IPS-20b (cell line): ENCODE results near the gene VPS13D.
"Not testable (repeated sequence)": the region's sequence is repeated elsewhere in the genome, so short reads cannot be mapped to it uniquely, and the experiment has no call there.

Experiments
- H3K27ac ChIP-seq: one replicate; pipeline ENCODE4 v1.5.1; 2013; ENCODE audit warnings: low read length
- H3K27me3 ChIP-seq: 2 replicates; pipeline ENCODE4 v1.6.1; 2013; ENCODE audit warnings: mild to moderate bottlenecking, low read length, inconsistent platforms; ENCODE audit not compliant: insufficient read depth
- H3K36me3 ChIP-seq: 2 replicates; pipeline ENCODE4 v1.6.1; 2013; ENCODE audit warnings: low read depth, mild to moderate bottlenecking, inconsistent platforms, low read length, moderate library complexity; ENCODE audit not compliant: insufficient read depth
- H3K4me1 ChIP-seq: 2 replicates; pipeline ENCODE4 v1.6.1; 2013; ENCODE audit warnings: mild to moderate bottlenecking, control low read depth, inconsistent platforms, low read length, moderate library complexity; ENCODE audit not compliant: insufficient read depth
- H3K4me3 ChIP-seq: 2 replicates; pipeline ENCODE4 v1.5.1; 2013; ENCODE audit warnings: mild to moderate bottlenecking, low read length, inconsistent platforms
- H3K9ac ChIP-seq: 2 replicates; pipeline ENCODE4 v1.6.1; 2013; ENCODE audit warnings: low read depth, mild to moderate bottlenecking, inconsistent platforms, low read length, moderate library complexity
- H3K9me3 ChIP-seq: 2 replicates; pipeline ENCODE4 v1.6.1; 2013; ENCODE audit warnings: mild to moderate bottlenecking, low read depth, low read length, inconsistent platforms; ENCODE audit not compliant: insufficient read depth

The VPS13D gene

DNA sequence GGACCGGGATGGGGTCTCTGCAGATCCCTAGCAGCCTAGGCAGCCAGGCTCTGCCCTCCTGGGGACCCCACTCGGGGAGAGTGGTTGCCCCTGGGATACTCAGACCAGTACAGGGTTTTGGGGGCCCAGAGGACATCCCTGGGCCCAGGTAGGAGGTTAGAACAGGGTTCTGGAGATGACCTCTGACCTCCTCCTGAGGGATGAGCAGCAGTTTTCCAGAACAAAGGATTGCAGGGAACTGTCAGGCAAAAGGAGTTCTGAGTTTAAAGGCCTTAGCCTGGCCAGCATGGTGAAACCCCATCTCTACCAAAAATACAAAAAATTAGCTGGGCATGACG is 20.4 kb upstream of the VPS13D start:
- no peak overlapping the region for H3K4me3 ChIP-seq
- no peak overlapping the region for H3K9ac ChIP-seq
- no peaks in the 10 kb centered on the region for H3K9me3 ChIP-seq
- H3K27ac ChIP-seq = no peak overlapping the region
- no peaks in the 10 kb centered on the region for H3K4me1 ChIP-seq
- H3K27me3 ChIP-seq = no peaks in the 10 kb centered on the region
- H3K36me3 ChIP-seq = no peaks in the 10 kb centered on the region

DNA sequence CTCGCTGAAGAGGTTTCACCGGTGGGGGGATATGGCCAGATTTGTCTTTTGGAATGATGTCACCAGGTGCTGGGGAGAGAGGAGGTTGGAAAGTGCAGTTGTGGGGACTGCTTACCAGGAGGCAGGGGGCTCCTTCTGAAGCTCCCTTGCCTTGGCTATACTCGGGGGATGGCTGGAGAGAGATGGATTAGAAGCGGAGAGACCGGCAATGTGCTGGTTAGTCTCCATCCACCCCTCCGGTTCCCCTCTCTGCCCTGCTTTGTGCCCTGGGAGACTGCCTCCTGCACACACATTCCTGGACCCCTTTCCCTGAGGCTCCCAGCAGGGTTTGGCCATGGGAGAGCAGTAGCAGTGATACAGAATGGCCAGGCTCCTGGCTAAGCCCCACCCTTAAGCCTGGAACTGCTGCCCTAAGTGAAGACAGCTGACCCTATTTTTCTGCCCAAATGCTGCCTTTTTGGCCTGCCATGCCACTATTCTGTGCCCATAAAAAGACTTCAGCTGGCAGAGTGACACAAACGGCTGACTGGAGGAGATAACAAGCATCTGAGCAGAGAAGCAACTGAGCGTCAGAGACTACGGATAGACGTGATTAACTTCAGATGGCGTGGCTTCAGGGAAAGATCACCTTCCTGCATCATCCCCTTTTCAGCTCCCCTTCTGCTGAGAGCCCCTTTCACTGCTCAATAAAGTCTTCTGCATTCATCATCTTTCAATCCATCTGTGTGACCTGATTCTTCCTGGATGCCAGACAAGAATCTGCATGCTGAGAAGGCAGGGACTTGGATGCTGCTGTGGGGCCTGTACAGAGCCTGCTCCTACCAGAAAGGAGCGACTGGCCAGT is 14.5 kb upstream of the VPS13D start:
- no peak overlapping the region for H3K27ac ChIP-seq
- no peak overlapping the region for H3K4me3 ChIP-seq
- no peaks in the 10 kb centered on the region; the same call in 1 of the 2 replicates for H3K27me3 ChIP-seq
- peaks cover 4% of the 10 kb centered on the region; the same call in 1 of the 2 replicates for H3K9me3 ChIP-seq
- no peak overlapping the region for H3K9ac ChIP-seq
- H3K4me1 ChIP-seq = no peaks in the 10 kb centered on the region
- H3K36me3 ChIP-seq = no peaks in the 10 kb centered on the region

DNA sequence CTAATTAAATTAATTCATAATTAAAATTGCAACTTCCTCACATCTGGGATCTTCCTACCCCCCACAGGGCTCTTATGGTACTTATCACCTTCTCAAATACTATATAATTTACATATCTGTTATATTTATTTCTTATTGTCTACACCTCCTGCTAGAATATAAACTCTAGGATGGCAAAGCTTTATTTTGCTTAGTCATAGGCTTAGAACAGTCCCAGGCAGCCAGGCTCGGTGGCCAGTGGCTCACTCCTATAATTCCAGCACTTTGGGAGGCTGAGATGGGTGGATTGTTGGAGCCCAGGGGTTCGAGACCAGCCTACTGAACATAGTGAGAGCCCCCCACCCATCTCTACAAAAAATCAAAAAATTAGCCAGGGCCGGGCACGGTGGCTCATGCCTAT is 10.0 kb upstream of the VPS13D start:
- H3K9ac ChIP-seq = no peak overlapping the region
- no peak overlapping the region for H3K4me3 ChIP-seq
- H3K36me3 ChIP-seq = no peaks in the 10 kb centered on the region
- no peak overlapping the region for H3K27ac ChIP-seq
- H3K27me3 ChIP-seq = no peaks in the 10 kb centered on the region; the same call in 1 of the 2 replicates
- no peaks in the 10 kb centered on the region for H3K4me1 ChIP-seq
- H3K9me3 ChIP-seq = peaks cover 18% of the 10 kb centered on the region

DNA sequence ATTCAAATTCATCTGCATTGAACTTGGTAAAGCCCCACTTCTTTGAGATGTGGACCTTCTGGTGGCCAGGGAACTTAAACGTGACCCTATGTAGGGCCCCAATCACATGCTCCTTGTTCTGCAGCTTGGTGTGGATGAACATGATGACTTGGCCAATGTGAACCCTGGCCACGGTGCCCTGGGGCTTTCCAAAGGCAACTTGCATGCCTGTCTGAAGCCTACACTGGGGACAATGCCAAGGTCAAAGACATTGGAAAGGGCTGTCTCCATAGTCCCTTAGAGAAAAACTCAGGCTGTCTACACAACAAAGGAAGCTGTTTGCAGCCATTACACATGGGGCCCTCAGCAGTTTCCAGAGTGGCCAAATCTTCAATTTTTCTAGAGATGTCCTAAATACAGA is 8.9 kb upstream of the VPS13D start:
- Histone ChIP-seq H3K27me3 (no peaks in the 10 kb centered on the region), H3K9ac (no peak overlapping the region), H3K4me1 (no peaks in the 10 kb centered on the region), H3K4me3 (no peak overlapping the region), H3K9me3 (peaks cover 13% of the 10 kb centered on the region), H3K36me3 (no peaks in the 10 kb centered on the region), H3K27ac (no peak overlapping the region)

DNA sequence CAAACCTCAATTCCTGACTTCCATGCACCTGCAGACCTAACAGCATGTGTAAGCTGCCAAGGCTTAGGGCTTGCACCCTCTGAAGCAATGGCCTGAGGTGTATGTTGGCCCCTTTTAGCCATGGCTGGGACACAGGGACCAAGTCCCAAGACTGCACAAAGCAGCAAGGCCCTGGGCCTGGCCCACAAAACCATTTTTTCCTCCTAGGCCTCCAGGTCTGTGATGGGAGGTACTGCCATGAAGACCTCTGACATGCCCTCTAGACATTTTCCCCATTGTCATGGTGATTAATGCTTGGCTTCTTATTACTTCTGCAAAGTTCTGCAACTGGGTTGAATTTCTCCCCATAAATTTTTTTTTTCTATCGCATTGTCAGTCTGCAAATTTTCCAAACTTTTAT is 7.1 kb upstream of the VPS13D start:
- H3K4me3 ChIP-seq, H3K4me1 ChIP-seq, H3K27ac ChIP-seq, H3K36me3 ChIP-seq, H3K9ac ChIP-seq, H3K27me3 ChIP-seq: not testable (repeated sequence)
- peaks cover 13% of the 10 kb centered on the region for H3K9me3 ChIP-seq

DNA sequence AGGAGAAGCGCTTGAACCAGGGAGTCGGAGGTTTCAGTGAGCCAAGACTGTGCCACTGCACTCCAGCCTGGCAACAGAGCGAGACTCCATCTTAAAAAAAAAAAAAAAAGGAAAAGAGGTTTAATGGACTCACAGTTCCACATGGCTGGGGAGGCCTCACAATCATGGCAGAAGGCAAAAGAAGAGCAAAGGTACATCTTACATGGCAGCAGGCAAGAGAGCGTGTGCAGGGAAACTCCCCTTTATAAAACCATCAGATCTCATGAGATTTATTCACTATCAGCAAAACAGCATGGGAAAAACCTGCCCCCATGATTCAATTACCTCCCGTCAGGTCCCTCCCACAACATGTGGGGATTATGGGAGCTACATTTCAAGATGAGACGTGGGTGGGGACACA is 5.7 kb upstream of the VPS13D start:
- H3K27me3 ChIP-seq, H3K4me1 ChIP-seq, H3K4me3 ChIP-seq, H3K36me3 ChIP-seq, H3K27ac ChIP-seq, H3K9ac ChIP-seq: not testable (repeated sequence)
- peaks cover 13% of the 10 kb centered on the region for H3K9me3 ChIP-seq

DNA sequence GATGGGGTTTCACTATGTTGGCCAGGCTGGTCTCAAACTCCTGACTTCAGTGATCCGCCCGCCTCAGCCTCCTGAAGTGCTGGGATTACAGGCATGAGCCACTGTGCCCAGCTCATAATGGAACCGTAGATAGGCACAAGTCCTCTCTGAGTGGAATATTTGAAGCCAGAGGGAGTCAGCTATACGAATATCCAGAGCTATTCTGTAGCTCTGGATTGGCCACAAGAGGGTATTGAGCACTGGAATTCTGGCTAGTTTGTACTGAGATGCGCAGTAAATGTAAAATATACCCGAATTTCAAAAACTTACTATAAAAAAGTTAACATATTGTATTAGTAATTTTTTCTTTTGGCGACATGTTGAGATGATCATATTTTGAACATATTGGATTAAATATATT is 851 bp upstream of the VPS13D start:
- no peaks in the 10 kb centered on the region for H3K36me3 ChIP-seq
- H3K27ac ChIP-seq = no peak overlapping the region
- H3K9ac ChIP-seq = no peak overlapping the region
- no peaks in the 10 kb centered on the region for H3K9me3 ChIP-seq
- no peaks in the 10 kb centered on the region for H3K27me3 ChIP-seq
- H3K4me1 ChIP-seq = peaks cover 10% of the 10 kb centered on the region
- H3K4me3 ChIP-seq = no peak overlapping the region

DNA sequence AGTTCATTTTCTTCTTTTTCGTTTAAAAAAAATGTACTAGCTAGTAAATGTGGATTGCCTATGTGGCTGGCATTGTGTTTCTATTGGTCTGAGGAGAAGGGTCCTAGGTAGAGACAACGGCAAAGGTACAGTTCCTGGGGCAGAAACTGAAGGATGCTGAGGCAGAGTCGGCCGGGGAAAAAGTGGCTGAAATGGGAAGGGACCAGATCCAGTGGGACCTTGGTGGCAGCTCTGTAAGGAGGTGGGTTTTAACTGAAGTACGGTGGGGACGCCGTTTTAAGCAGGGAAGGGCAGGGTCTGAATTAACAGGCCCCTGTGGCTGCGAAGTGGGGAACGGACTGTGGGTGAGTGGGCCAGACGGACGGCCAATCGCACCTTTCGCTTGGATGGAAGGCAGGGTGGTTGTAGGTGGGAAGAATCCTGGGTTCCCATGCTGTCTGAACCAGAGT is 420 bp upstream of the VPS13D start:
- peak overlapping the region; percentile 4; the same call in 1 of the 2 replicates for H3K4me3 ChIP-seq
- no peak overlapping the region for H3K9ac ChIP-seq
- H3K27ac ChIP-seq = no peak overlapping the region

DNA sequence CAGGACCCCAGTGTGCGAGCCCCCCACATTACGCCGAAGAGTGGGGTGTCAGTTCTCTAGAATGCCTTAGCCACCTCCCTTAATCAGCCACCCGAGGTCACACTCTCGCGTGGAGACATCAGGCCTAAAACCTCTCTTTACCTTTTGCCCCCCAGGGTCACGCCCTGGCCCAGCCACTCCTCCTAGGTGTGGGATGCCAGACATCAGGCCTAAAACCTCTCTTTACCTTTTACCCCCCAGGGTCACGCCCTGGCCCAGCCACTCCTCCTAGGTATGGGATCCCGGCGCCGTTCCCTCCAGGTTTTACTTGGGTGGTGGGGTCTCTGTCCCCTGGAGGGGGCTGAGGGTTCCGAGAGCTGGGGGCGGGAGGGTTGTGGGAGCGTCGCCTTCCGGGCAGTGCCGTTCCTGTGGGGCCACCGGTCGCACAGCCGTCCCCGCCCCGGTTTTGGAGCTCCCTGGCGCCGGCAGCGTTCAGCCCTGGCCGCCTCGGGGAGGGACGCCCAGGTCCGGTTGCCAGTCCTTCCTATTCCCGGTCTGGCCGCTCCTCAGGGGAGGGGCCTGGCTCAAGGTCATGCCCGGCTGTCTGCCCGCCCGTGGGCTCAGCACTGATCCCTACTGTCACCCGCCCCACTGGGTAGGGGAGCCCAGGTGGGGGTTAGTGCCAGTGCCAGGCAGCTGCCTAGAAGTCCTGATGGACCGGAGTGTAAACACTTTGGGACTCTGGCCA is 882 bp downstream of the VPS13D start:
- Histone ChIP-seq H3K27ac (no peak overlapping the region), H3K4me3 (peak overlapping the region; percentile 91), H3K27me3 (no peaks in the 10 kb centered on the region), H3K36me3 (peaks cover 11% of the 10 kb centered on the region), H3K4me1 (peaks cover 10% of the 10 kb centered on the region), H3K9ac (peak overlapping the region; percentile 72; the same call in 1 of the 2 replicates), H3K9me3 (no peaks in the 10 kb centered on the region)

More for the DNA sequence above, 420 bp upstream of the VPS13D start:
- Histone ChIP-seq H3K27me3 (no peaks in the 10 kb centered on the region), H3K9me3 (no peaks in the 10 kb centered on the region), H3K36me3 (peaks cover 2% of the 10 kb centered on the region; the same call in 1 of the 2 replicates), H3K4me1 (peaks cover 10% of the 10 kb centered on the region)

DNA sequence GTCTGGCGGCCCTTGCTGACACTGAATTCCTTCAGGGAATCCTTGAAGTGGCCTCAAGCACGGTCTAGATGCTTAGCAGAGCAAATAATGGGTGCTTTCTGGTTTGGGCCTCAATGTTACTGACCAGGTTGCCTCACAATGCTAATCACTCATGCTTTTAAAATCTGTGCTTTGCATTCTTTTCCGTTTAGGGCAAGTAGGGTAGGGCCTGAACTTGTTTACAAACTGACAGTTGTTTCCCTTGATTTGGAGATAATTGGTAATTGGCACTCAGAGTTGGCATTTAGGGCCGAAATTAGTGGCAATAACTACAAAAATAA is 1.4 kb downstream of the VPS13D start:
- Histone ChIP-seq H3K4me1 (peaks cover 10% of the 10 kb centered on the region), H3K27ac (no peak overlapping the region), H3K9ac (peak overlapping the region; percentile 72; the same call in 1 of the 2 replicates), H3K27me3 (no peaks in the 10 kb centered on the region), H3K9me3 (no peaks in the 10 kb centered on the region), H3K36me3 (peaks cover 11% of the 10 kb centered on the region), H3K4me3 (peak overlapping the region; percentile 91)

DNA sequence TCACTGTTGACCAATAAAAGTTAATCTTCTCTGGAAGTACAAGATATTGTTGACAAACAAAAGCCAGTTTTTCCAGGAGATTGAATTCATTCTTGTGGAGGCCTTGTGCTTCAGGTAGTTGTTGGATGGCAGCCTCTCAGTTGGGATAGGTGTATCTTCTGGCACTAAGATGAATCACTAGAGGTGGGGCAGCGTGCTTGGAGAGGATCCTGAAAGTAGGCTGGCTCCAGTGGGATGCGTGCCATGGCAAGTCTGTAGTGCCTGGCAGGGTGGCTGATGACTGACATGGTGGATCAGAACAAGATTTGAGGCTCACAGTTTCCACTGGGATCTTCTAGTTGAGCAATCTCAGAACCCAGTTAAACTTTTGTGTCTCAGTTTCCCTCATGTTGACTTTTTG is 2.4 kb downstream of the VPS13D start:
- H3K4me1 ChIP-seq = peaks cover 10% of the 10 kb centered on the region
- no peaks in the 10 kb centered on the region for H3K27me3 ChIP-seq
- H3K9me3 ChIP-seq = no peaks in the 10 kb centered on the region
- H3K9ac ChIP-seq = no peak overlapping the region
- no peak overlapping the region for H3K27ac ChIP-seq
- peaks cover 11% of the 10 kb centered on the region for H3K36me3 ChIP-seq
- H3K4me3 ChIP-seq = no peak overlapping the region

DNA sequence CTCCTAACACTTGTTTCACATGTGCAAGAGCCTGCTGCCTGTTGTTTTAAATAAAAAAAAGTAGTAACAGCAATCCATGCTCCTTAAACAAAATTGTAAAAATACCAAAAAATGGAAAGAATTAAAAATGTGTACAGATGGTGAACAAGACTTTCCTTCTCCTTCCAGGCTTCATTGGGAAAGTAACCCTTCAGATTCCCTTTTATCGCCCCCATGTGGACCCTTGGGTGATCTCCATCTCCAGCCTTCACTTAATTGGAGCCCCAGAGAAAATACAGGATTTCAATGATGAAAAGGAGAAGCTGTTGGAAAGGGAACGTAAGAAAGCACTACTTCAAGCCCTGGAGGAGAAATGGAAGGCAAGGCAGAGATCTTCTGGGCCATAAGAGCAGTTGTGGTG is 14.2 kb downstream of the VPS13D start:
- Histone ChIP-seq H3K4me1 (peaks cover 26% of the 10 kb centered on the region), H3K27me3 (no peaks in the 10 kb centered on the region), H3K9ac (no peak overlapping the region), H3K27ac (no peak overlapping the region), H3K36me3 (peaks cover 30% of the 10 kb centered on the region), H3K9me3 (no peaks in the 10 kb centered on the region), H3K4me3 (no peak overlapping the region)
